ENCODE results near the gene DDX1.

Gene DDX1

DNA sequence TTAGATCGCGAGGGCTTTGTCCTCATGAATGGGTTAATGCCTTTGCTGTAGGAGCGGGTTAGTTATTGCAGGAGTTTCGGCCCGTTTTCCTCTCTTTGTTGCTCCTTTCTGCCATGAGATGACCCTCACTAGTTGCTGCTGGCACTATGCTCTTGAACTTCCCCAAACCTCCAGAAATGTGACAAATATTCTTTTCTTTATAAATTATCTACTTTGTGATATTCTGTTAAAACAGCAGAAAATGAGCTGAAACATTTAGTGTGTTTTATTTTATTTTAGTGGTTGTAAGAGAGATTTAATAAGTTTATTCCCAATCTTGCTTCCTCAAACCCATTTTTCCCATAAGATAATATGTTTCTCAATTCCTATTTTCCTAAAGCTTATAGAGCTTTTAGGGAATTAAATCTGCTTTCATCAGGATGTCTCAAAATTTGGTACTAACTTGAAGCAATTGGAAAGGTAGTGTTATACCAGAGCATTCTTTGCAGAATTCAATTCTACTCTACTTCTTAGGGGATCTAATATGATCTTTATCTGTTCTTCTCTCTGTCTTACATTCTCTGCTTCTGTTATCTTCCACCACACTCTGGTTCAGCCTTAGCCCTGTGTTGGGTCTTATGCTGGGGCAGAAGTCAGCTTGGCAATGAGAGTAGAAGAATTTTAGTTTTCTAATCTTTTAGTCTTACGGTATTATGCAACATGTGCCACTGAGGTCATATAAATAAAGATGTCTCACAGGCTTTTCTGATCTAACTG, 23.1 kb downstream of the DDX1 start:
- no peaks in the 10 kb centered on the region for H3K9me3 ChIP-seq (ENCODE audit: control insufficient read depth in 5 of 5, low read length in 5 of 5)
- H3K9ac ChIP-seq (ENCODE audit: low read length in 5 of 5), result peak overlapping the region in 1 of 5 donors; percentile 46
- H3K36me3 ChIP-seq (ENCODE audit: control insufficient read depth in 5 of 5, insufficient read depth in 5 of 5, low read length in 5 of 5), result peaks cover 31 to 40% (median 36%) of the 10 kb centered on the region in 5 donors
- peaks cover 0 to 8% (median 0%) of the 10 kb centered on the region in 5 donors for H3K4me1 ChIP-seq (ENCODE audit: control insufficient read depth in 5 of 5, insufficient read depth in 5 of 5, low read length in 5 of 5)
- no peaks in the 10 kb centered on the region for H3K27me3 ChIP-seq (ENCODE audit: control insufficient read depth in 5 of 5, insufficient read depth in 4 of 5, low read length in 5 of 5)
- H3K27ac ChIP-seq (ENCODE audit: low read depth, low read length), result peak overlapping the region; percentile 39
- no peak overlapping the region for H3K4me3 ChIP-seq (ENCODE audit: low read depth in 1 of 5, low read length in 5 of 5)

- Histone ChIP-seq H3K9ac (ENCODE audit: low read length in 5 of 5) (peak overlapping the region in 1 of 5 donors; percentile 46), H3K36me3 (ENCODE audit: control insufficient read depth in 5 of 5, insufficient read depth in 5 of 5, low read length in 5 of 5) (peaks cover 34 to 40% (median 38%) of the 10 kb centered on the region in 5 donors), H3K27ac (ENCODE audit: low read depth, low read length) (peak overlapping the region; percentile 39), H3K27me3 (ENCODE audit: control insufficient read depth in 5 of 5, insufficient read depth in 4 of 5, low read length in 5 of 5) (no peaks in the 10 kb centered on the region), H3K9me3 (ENCODE audit: control insufficient read depth in 5 of 5, low read length in 5 of 5) (no peaks in the 10 kb centered on the region), H3K4me1 (ENCODE audit: control insufficient read depth in 5 of 5, insufficient read depth in 5 of 5, low read length in 5 of 5) (peaks cover 0 to 8% (median 0%) of the 10 kb centered on the region in 5 donors), H3K4me3 (ENCODE audit: low read depth in 1 of 5, low read length in 5 of 5) (no peak overlapping the region)
These were observed 23.7 kb downstream of the DDX1 start for GRCh38 chr2:15615301-15615920.

GRCh38 chr2:15616429-15616828, 24.8 kb downstream of the DDX1 start:
- Histone ChIP-seq H3K27me3 (ENCODE audit: control insufficient read depth in 5 of 5, insufficient read depth in 4 of 5, low read length in 5 of 5) (no peaks in the 10 kb centered on the region), H3K36me3 (ENCODE audit: control insufficient read depth in 5 of 5, insufficient read depth in 5 of 5, low read length in 5 of 5) (peaks cover 38 to 48% (median 46%) of the 10 kb centered on the region in 5 donors)

GRCh38 chr2:15616850-15617777, 25.4 kb downstream of the DDX1 start:
- no peak overlapping the region for H3K9ac ChIP-seq (ENCODE audit: low read length in 5 of 5)
- H3K36me3 ChIP-seq (ENCODE audit: control insufficient read depth in 5 of 5, insufficient read depth in 5 of 5, low read length in 5 of 5), result peaks cover 40 to 55% (median 51%) of the 10 kb centered on the region in 5 donors
- no peaks in the 10 kb centered on the region for H3K9me3 ChIP-seq (ENCODE audit: control insufficient read depth in 5 of 5, low read length in 5 of 5)
- H3K27me3 ChIP-seq (ENCODE audit: control insufficient read depth in 5 of 5, insufficient read depth in 4 of 5, low read length in 5 of 5), result no peaks in the 10 kb centered on the region
- no peak overlapping the region for H3K27ac ChIP-seq (ENCODE audit: low read depth, low read length)
- H3K4me1 ChIP-seq (ENCODE audit: control insufficient read depth in 5 of 5, insufficient read depth in 5 of 5, low read length in 5 of 5), result peaks cover 0 to 8% (median 0%) of the 10 kb centered on the region in 5 donors
- no peak overlapping the region for H3K4me3 ChIP-seq (ENCODE audit: low read depth in 1 of 5, low read length in 5 of 5)

More at GRCh38 chr2:15616429-15616828, 24.8 kb downstream of the DDX1 start:
- H3K27ac ChIP-seq (ENCODE audit: low read depth, low read length), result no peak overlapping the region
- H3K9ac ChIP-seq (ENCODE audit: low read length in 5 of 5), result no peak overlapping the region
- H3K4me3 ChIP-seq (ENCODE audit: low read depth in 1 of 5, low read length in 5 of 5), result no peak overlapping the region
- peaks cover 0 to 8% (median 0%) of the 10 kb centered on the region in 5 donors for H3K4me1 ChIP-seq (ENCODE audit: control insufficient read depth in 5 of 5, insufficient read depth in 5 of 5, low read length in 5 of 5)
- H3K9me3 ChIP-seq (ENCODE audit: control insufficient read depth in 5 of 5, low read length in 5 of 5), result no peaks in the 10 kb centered on the region

GRCh38 chr2:15617778-15618448, 26.2 kb downstream of the DDX1 start:
- Histone ChIP-seq H3K36me3 (ENCODE audit: control insufficient read depth in 5 of 5, insufficient read depth in 5 of 5, low read length in 5 of 5) (peaks cover 48 to 63% (median 59%) of the 10 kb centered on the region in 5 donors), H3K4me3 (ENCODE audit: low read depth in 1 of 5, low read length in 5 of 5) (no peak overlapping the region), H3K27ac (ENCODE audit: low read depth, low read length) (no peak overlapping the region), H3K9me3 (ENCODE audit: control insufficient read depth in 5 of 5, low read length in 5 of 5) (no peaks in the 10 kb centered on the region), H3K9ac (ENCODE audit: low read length in 5 of 5) (no peak overlapping the region), H3K27me3 (ENCODE audit: control insufficient read depth in 5 of 5, insufficient read depth in 4 of 5, low read length in 5 of 5) (no peaks in the 10 kb centered on the region), H3K4me1 (ENCODE audit: control insufficient read depth in 5 of 5, insufficient read depth in 5 of 5, low read length in 5 of 5) (peaks cover 0 to 8% (median 0%) of the 10 kb centered on the region in 5 donors)

GRCh38 chr2:15618449-15618855, 26.8 kb downstream of the DDX1 start:
- Histone ChIP-seq H3K27me3 (ENCODE audit: control insufficient read depth in 5 of 5, insufficient read depth in 4 of 5, low read length in 5 of 5) (no peaks in the 10 kb centered on the region), H3K27ac (ENCODE audit: low read depth, low read length) (no peak overlapping the region), H3K9ac (ENCODE audit: low read length in 5 of 5) (no peak overlapping the region), H3K4me3 (ENCODE audit: low read depth in 1 of 5, low read length in 5 of 5) (no peak overlapping the region), H3K4me1 (ENCODE audit: control insufficient read depth in 5 of 5, insufficient read depth in 5 of 5, low read length in 5 of 5) (peaks cover 0 to 8% (median 0%) of the 10 kb centered on the region in 5 donors), H3K9me3 (ENCODE audit: control insufficient read depth in 5 of 5, low read length in 5 of 5) (no peaks in the 10 kb centered on the region), H3K36me3 (ENCODE audit: control insufficient read depth in 5 of 5, insufficient read depth in 5 of 5, low read length in 5 of 5) (peaks cover 48 to 64% (median 59%) of the 10 kb centered on the region in 5 donors)

DNA sequence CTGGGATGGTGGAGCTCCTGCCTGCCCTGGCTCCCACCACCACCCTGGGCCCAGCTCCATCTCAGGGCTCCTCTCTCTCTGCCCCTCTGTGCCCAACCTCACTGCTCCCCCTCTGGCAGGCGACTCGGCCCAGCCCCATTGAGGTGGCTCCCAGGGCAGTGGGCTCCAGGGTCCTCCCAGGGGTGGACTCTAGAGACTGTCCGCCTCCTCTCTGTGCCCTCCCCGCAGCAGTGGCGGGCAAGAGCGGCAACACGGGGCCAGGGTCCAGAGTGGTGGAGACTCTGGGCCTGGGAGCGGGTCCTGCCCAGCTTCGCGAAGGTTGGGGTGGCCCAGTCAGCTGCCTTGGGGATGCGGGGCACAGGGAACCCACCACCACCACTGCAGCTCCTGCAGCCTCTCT, 27.4 kb downstream of the DDX1 start:
- no peak overlapping the region for H3K27ac ChIP-seq (ENCODE audit: low read depth, low read length)
- H3K36me3 ChIP-seq (ENCODE audit: control insufficient read depth in 5 of 5, insufficient read depth in 5 of 5, low read length in 5 of 5), result peaks cover 53 to 67% (median 60%) of the 10 kb centered on the region in 5 donors
- H3K27me3 ChIP-seq (ENCODE audit: control insufficient read depth in 5 of 5, insufficient read depth in 4 of 5, low read length in 5 of 5), result no peaks in the 10 kb centered on the region
- H3K4me3 ChIP-seq (ENCODE audit: low read depth in 1 of 5, low read length in 5 of 5), result no peak overlapping the region
- no peak overlapping the region for H3K9ac ChIP-seq (ENCODE audit: low read length in 5 of 5)
- H3K9me3 ChIP-seq (ENCODE audit: control insufficient read depth in 5 of 5, low read length in 5 of 5), result no peaks in the 10 kb centered on the region
- peaks cover 0 to 8% (median 0%) of the 10 kb centered on the region in 5 donors for H3K4me1 ChIP-seq (ENCODE audit: control insufficient read depth in 5 of 5, insufficient read depth in 5 of 5, low read length in 5 of 5)

DNA sequence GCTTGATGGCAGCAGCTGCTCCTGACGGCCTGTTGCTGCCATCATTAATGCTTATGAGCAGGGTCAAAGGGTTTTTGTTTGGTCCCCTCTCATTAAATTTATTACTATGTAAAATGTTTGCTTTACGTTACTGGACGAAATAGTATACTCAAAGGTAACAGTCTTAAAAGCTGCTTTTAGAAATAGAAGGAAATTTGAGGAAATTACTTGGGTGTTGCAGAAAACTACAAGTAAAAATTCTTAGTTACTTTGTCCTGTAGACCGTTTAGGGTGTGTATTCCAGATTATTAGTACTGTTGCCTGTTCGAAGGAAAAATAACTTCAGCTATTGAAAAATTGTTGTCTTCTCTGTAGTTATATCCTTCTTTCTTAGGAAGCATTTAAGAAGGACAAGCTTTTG, 27.8 kb downstream of the DDX1 start:
- no peak overlapping the region for H3K9ac ChIP-seq (ENCODE audit: low read length in 5 of 5)
- H3K27ac ChIP-seq (ENCODE audit: low read depth, low read length), result no peak overlapping the region
- H3K9me3 ChIP-seq (ENCODE audit: control insufficient read depth in 5 of 5, low read length in 5 of 5), result no peaks in the 10 kb centered on the region
- H3K4me3 ChIP-seq (ENCODE audit: low read depth in 1 of 5, low read length in 5 of 5), result no peak overlapping the region
- peaks cover 0 to 8% (median 0%) of the 10 kb centered on the region in 5 donors for H3K4me1 ChIP-seq (ENCODE audit: control insufficient read depth in 5 of 5, insufficient read depth in 5 of 5, low read length in 5 of 5)
- no peaks in the 10 kb centered on the region for H3K27me3 ChIP-seq (ENCODE audit: control insufficient read depth in 5 of 5, insufficient read depth in 4 of 5, low read length in 5 of 5)
- H3K36me3 ChIP-seq (ENCODE audit: control insufficient read depth in 5 of 5, insufficient read depth in 5 of 5, low read length in 5 of 5), result peaks cover 57 to 71% (median 63%) of the 10 kb centered on the region in 5 donors

DNA sequence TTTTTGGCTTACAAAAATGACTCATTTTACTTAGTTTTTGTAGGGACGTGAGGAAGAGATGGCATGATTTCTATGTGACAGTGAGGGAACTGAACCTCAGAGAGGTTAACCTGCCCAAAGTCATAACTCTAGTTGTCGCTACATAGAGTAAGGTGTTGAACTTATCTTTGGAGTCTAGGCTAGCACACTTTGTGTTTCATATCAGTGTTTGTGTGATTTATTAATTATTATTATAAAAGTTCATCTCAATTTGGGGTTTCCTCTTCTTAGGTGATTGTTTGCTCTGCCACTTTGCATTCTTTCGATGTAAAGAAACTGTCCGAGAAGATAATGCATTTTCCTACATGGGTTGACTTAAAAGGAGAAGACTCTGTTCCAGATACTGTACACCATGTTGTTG, 28.3 kb downstream of the DDX1 start:
- Histone ChIP-seq H3K4me1 (ENCODE audit: control insufficient read depth in 5 of 5, insufficient read depth in 5 of 5, low read length in 5 of 5) (peaks cover 0 to 4% (median 0%) of the 10 kb centered on the region in 5 donors), H3K9ac (ENCODE audit: low read length in 5 of 5) (no peak overlapping the region), H3K27ac (ENCODE audit: low read depth, low read length) (no peak overlapping the region), H3K9me3 (ENCODE audit: control insufficient read depth in 5 of 5, low read length in 5 of 5) (no peaks in the 10 kb centered on the region), H3K4me3 (ENCODE audit: low read depth in 1 of 5, low read length in 5 of 5) (no peak overlapping the region), H3K36me3 (ENCODE audit: control insufficient read depth in 5 of 5, insufficient read depth in 5 of 5, low read length in 5 of 5) (peaks cover 60 to 76% (median 67%) of the 10 kb centered on the region in 5 donors), H3K27me3 (ENCODE audit: control insufficient read depth in 5 of 5, insufficient read depth in 4 of 5, low read length in 5 of 5) (no peaks in the 10 kb centered on the region)
